Prostate gland (tissue), 2 donors: ENCODE measurements around the gene PRKAR1B. TPM values are rescaled to one million over a fixed set of nuclear protein-coding genes. Genes with fewer than 3 reads are reported as not detected.

Source experiments
- DNase-seq: peaks from one replicate; pipeline ENCODE4 v3.0.0-alpha.2; 2019; ENCODE audit warnings: low spot score
- H3K27ac ChIP-seq, 2 donors: fragments of 200-600 bp; sonication (generic); 2 replicates each; pipeline ENCODE4 v1.5.1; 2017 to 2019
- H3K27me3 ChIP-seq: fragments of 200-600 bp; sonication (generic); replicated peaks from 2 replicates; pipeline ENCODE4 v1.5.1; 2019; ENCODE audit not compliant: insufficient read depth
- H3K36me3 ChIP-seq, 2 donors: fragments of 200-600 bp; sonication (generic); 1 replicate in 1 of 2; 2 replicates in 1 of 2; pipeline versions ENCODE4 v1.5.1 to v1.8.1; 2017 to 2019
- H3K4me1 ChIP-seq: fragments of 200-600 bp; sonication (generic); replicated peaks from 2 replicates; pipeline ENCODE4 v1.5.1; 2019
- H3K4me3 ChIP-seq, 2 donors: fragments of 200-600 bp; sonication (generic); 2 replicates each; pipeline ENCODE4 v1.5.1; 2017 to 2019
- H3K9me3 ChIP-seq: fragments of 200-600 bp; sonication (generic); 2 replicates; pipeline ENCODE4 v1.5.1; 2017
- POLR2A ChIP-seq: fragments of 450-650 bp; IDR thresholded peaks from one replicate; pipeline ENCODE4 v1.6.1; 2016; ENCODE audit warnings: antibody characterized with exemption, mild to moderate bottlenecking
- POLR2AphosphoS5 ChIP-seq: sonication (generic); formaldehyde crosslinking; IDR thresholded peaks from one replicate; pipeline ENCODE4 v1.6.1; 2017; ENCODE audit warnings: antibody characterized with exemption
- WGBS: methylation state at CpG from one replicate; pipeline ENCODE4 v1.1.5; 2018; 5-methylcytosine and 5-hydroxymethylcytosine counted together
- intact Hi-C: fragments of 100-400 bp; cut with DNase I; formaldehyde crosslinking; loops from one replicate; pipeline ENCODE4 v1.14.2; 2022
- total RNA-seq, 2 donors: library from RNA; depleted of rRNA; stranded (reverse); fragments of >200 nt; gene quantifications; one replicate each; pipeline ENCODE4 v1.1.0, GENCODE V29; 2016
- TF ChIP-seq, protein P1 (sequence below), 4 experiments: fragments of 200-600 bp in 2 of 4; fragments of 450-650 bp in 2 of 4; sonication (generic) in 2 of 4; IDR thresholded peaks; 1 replicate in 3 of 4; 2 replicates in 1 of 4; pipeline ENCODE4 v1.5.1; 2016 to 2019; ENCODE audit warnings: antibody characterized with exemption in 4 of 4, mild to moderate bottlenecking in 2 of 4, moderate library complexity in 2 of 4

Gene PRKAR1B
- total RNA-seq, 2 donors from 2014 or later, result 20.2 to 44.8 TPM

DNA sequence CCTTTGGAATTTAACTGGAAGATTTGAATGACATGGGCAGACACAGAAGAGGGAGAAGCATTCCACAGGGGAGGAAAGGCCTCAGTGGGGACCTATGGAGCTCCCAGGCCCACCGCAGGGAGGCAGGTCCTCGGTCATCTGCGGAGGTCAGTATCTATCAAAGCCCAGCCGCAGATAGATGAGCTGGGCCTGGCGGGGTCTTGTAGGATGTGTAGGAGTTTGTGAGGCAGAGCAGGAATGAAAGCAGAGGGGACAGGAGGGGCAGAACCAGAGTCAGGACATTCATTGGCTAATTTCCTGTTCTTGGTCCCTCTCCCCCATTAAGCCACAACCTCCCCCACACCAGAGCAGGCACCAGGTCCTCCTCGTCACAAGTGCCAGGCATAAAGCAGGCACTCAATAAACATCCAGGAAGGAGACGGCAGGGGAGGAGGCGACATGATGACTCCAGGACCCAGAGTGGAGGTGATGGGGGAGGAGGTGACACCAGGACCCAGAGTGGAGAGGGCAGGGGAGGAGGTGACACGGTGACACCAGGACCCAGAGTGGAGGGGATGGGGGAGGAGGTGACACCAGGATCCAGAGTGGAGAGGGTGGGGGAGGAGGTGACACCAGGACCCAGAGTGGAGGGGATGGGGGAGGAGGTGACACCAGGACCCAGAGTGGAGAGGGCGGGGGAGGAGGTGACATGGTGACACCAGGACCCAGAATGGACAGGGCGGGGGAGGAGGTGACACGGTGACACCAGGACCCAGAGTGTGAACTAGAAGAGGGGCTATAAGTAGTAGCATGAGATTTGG, 123.7 kb downstream of the PRKAR1B start:
- intact Hi-C loops, result no loop called here
- H3K4me3 ChIP-seq, result no peak overlapping the region
- no peaks in the 10 kb centered on the region for H3K36me3 ChIP-seq
- H3K9me3 ChIP-seq, result no peaks in the 10 kb centered on the region
- TF ChIP-seq POLR2A (no peak), POLR2AphosphoS5 (no peak)
- TF ChIP-seq, protein P1, sequence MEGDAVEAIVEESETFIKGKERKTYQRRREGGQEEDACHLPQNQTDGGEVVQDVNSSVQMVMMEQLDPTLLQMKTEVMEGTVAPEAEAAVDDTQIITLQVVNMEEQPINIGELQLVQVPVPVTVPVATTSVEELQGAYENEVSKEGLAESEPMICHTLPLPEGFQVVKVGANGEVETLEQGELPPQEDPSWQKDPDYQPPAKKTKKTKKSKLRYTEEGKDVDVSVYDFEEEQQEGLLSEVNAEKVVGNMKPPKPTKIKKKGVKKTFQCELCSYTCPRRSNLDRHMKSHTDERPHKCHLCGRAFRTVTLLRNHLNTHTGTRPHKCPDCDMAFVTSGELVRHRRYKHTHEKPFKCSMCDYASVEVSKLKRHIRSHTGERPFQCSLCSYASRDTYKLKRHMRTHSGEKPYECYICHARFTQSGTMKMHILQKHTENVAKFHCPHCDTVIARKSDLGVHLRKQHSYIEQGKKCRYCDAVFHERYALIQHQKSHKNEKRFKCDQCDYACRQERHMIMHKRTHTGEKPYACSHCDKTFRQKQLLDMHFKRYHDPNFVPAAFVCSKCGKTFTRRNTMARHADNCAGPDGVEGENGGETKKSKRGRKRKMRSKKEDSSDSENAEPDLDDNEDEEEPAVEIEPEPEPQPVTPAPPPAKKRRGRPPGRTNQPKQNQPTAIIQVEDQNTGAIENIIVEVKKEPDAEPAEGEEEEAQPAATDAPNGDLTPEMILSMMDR (IDR thresholded peaks at IDR 0.05), result no peak
- H3K4me1 ChIP-seq, result no peaks in the 10 kb centered on the region
- H3K27ac ChIP-seq, result no peak overlapping the region
- H3K27me3 ChIP-seq, result no peaks in the 10 kb centered on the region
- 91% methylated on average over 12 of the region's 12 CpGs for WGBS
- DNase-seq, result no peak

DNA sequence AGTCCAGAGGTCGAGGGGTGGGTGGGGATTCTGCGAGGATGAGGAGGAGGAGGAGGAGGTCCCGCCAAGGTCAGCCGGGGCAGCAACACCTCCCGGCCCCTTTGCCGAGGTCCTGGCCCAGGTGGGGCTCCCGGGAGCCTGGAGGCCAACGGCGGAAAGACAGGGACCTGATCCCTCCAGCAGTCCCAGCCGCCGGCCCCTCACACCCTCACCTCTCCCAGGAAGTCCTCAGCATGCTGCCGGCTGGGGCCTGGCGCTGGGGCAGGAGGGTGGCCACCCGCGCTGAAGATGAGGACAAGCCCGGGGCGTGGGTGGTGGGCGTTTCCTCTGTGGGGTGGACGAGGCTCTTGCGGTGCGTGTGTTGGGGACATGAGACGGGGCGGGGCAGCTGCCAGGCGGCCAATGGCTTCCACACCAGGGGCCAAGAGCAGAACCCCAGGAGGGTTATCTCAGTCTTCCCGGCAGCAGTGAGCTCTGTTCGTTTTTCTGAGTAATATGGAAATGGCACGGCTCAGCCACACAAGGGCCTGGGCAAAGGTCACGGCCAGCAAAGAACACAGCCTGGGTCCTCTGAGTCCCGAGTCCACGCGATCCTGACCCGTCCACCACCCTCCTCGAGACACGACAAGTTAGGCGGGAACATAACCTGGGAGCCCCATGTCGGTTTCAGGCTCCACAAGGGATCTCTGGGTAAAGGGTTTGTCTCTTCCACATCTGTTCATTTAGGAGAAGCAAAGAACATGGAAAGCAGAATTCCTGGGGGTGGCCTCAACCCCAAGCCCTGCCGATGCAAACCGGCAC, 124.5 kb downstream of the PRKAR1B start:
- intact Hi-C loops, result no loop called here
- DNase-seq, result no peak
- 87% methylated on average over 33 of the region's 38 CpGs for WGBS

DNA sequence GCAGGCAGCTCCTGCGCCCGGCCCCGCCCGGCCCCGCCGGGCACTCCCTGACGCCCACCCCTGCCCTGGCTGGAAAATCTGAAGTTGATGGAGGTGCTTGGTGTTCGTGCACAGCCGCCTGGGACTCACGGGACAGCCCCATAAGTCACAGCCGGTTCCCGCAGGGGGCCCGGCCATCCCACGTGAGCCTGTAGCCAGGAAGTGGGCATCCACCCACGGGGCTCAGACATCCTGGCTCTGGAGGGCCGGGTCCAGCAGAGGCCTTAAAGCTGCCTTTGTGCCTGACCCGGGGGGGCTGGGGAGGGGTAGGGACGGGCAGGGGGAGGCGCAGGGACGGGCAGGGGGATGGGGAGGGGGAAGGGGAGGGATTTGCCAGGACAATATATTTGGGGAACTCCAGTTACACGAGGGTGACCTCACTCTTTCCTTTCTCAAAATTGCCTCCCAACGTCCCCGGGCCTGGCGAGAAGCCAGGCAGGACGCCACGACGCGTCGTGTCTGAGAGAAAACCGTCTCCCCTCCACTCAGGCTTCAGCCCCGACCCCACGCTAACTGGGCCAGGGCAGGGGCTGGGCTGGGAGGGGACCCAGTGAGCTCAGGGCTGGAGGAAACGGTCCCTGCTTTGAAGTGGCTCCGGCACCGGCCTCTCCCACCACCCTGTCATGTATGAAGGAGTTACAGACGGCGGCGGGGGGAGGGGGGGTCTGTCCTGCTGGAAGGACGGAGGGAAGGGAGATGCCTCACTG, 125.3 kb downstream of the PRKAR1B start:
- Histone ChIP-seq H3K27ac (peak overlapping the region in 1 of 2 donors; percentile 3), H3K4me3 (no peak overlapping the region), H3K27me3 (no peaks in the 10 kb centered on the region), H3K9me3 (no peaks in the 10 kb centered on the region), H3K36me3 (no peaks in the 10 kb centered on the region), H3K4me1 (no peaks in the 10 kb centered on the region)
- DNase-seq, result no peak
- intact Hi-C loops, result no loop called here
- 33% methylated on average over 32 of the region's 39 CpGs for WGBS
- TF ChIP-seq POLR2A, result no peak
- TF ChIP-seq, protein P1 (IDR thresholded peaks at IDR 0.05), result no peak
- no peak for TF ChIP-seq POLR2AphosphoS5

More for the DNA sequence above, 124.5 kb downstream of the PRKAR1B start:
- Histone ChIP-seq H3K27ac (peak overlapping the region in 1 of 2 donors; percentile 3), H3K9me3 (no peaks in the 10 kb centered on the region), H3K4me3 (no peak overlapping the region), H3K4me1 (no peaks in the 10 kb centered on the region), H3K27me3 (no peaks in the 10 kb centered on the region), H3K36me3 (no peaks in the 10 kb centered on the region)
- TF ChIP-seq, protein P1 (IDR thresholded peaks at IDR 0.05), result no peak
- TF ChIP-seq POLR2A, result no peak
- TF ChIP-seq POLR2AphosphoS5, result no peak

DNA sequence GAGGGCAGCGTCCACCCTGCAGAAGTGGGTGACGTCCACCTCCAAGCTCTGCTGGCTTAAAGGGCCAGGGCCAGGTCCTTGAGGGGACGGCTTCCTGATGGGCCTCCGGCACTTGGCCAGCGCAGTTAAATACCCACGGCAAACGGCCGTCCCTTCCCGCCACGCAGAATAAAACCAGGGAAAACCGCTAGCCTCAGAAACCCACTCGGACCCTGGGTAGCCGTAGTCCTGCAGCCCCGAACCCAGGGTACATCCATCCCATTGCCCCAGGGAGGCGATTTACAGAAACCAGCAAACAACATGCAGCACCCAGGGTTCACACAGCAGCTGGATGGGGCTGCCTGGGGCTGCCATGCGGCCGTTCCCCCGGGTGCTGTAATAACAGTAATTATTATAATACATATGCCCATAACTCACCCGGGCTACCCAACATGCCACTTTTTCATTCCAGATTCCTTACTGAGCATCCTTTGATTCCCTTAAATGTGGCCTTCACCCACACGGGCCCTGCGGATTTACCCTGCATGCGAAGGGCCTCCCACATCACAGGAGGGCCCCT, 126.0 kb downstream of the PRKAR1B start:
- Histone ChIP-seq H3K36me3 (no peaks in the 10 kb centered on the region), H3K4me1 (no peaks in the 10 kb centered on the region), H3K27me3 (no peaks in the 10 kb centered on the region), H3K27ac (no peak overlapping the region), H3K4me3 (no peak overlapping the region), H3K9me3 (no peaks in the 10 kb centered on the region)
- WGBS, result 82% methylated on average over 22 of the region's 22 CpGs
- intact Hi-C loops, result no loop called here
- no peak for DNase-seq
- TF ChIP-seq POLR2AphosphoS5 (no peak), POLR2A (no peak)
- TF ChIP-seq, protein P1 (IDR thresholded peaks at IDR 0.05), result no peak
